WTC11 (cell line): ENCODE results near the gene DNAH9. TPM values are rescaled to one million over a fixed set of nuclear protein-coding genes. Genes with fewer than 3 reads are reported as not detected.

Experiments used
- ATAC-seq: fragments of 200-7000 bp; cut with Tn5 transposase; 2 replicates; pipeline ENCODE4 v1.10.0; 2021; ENCODE audit warnings: mild to moderate bottlenecking, moderate library complexity
- CTCF ChIA-PET: fragments of 300-600 bp; sonication (Branson Sonifier 250); formaldehyde crosslinking; loops from one replicate; lab custom pipeline; 2021; ENCODE audit warnings: antibody characterized with exemption; lab: Charles Lee
- POLR2A ChIA-PET: fragments of 350-600 bp; sonication (Branson Sonifier 250); formaldehyde crosslinking; loops from one replicate; lab custom pipeline; 2021; ENCODE audit warnings: antibody characterized with exemption; lab: Charles Lee
- DNase-seq: peaks from one replicate; pipeline ENCODE4 v3.0.0; 2021; ENCODE audit warnings: low spot score
- H3K27ac Mint-ChIP-seq: 2 replicates; pipeline ENCODE4 v1.8.0; 2021; ENCODE audit warnings: mixed read lengths
- H3K27me3 Mint-ChIP-seq: 2 replicates; pipeline ENCODE4 v1.8.0; 2021; ENCODE audit warnings: low read depth, mild to moderate bottlenecking, moderate library complexity, mixed read lengths
- H3K36me3 Mint-ChIP-seq: 2 replicates; pipeline ENCODE4 v1.8.0; 2021; ENCODE audit warnings: mixed read lengths
- H3K4me1 Mint-ChIP-seq: 2 replicates; pipeline ENCODE4 v1.8.0; 2022; ENCODE audit warnings: mixed read lengths
- H3K4me3 Mint-ChIP-seq: 2 replicates; pipeline ENCODE4 v1.8.0; 2021; ENCODE audit warnings: mild to moderate bottlenecking, moderate library complexity, mixed read lengths
- H3K9me3 Mint-ChIP-seq: 2 replicates; pipeline ENCODE4 v1.8.0; 2021; ENCODE audit warnings: mixed read lengths
- CBFB ChIP-seq: sonication (generic); formaldehyde crosslinking; IDR thresholded peaks from 2 replicates; pipeline ENCODE4 v1.8.1; 2022; ENCODE audit warnings: mild to moderate bottlenecking, low read depth, missing genetic modification reagents
- CREM ChIP-seq: sonication (generic); formaldehyde crosslinking; IDR thresholded peaks from 2 replicates; pipeline ENCODE4 v1.8.1; 2022; ENCODE audit warnings: mild to moderate bottlenecking, missing genetic modification reagents, moderate library complexity
- EMX1 ChIP-seq: fragments of 250-450 bp; sonication (Bioruptor Pico); IDR thresholded peaks from 2 replicates; pipeline ENCODE4 v1.8.0; 2021; ENCODE audit warnings: mild to moderate bottlenecking
- ETV6 ChIP-seq: sonication (generic); formaldehyde crosslinking; IDR thresholded peaks from 2 replicates; pipeline ENCODE4 v1.8.1; 2022; ENCODE audit warnings: mild to moderate bottlenecking, missing genetic modification reagents
- FOXP1 ChIP-seq: sonication (generic); formaldehyde crosslinking; IDR thresholded peaks from 2 replicates; pipeline ENCODE4 v1.8.0; 2022; ENCODE audit warnings: missing genetic modification reagents, mild to moderate bottlenecking, moderate library complexity, borderline replicate concordance
- HMGA2 ChIP-seq: fragments of 250-450 bp; sonication (Bioruptor Pico); IDR thresholded peaks from 2 replicates; pipeline ENCODE4 v1.4.0; 2021; ENCODE audit warnings: mild to moderate bottlenecking, moderate library complexity
- KAT7 ChIP-seq: sonication (generic); formaldehyde crosslinking; IDR thresholded peaks from 2 replicates; pipeline ENCODE4 v1.8.1; 2023; ENCODE audit warnings: missing genetic modification reagents, mild to moderate bottlenecking, borderline replicate concordance
- TP53 ChIP-seq: sonication (generic); formaldehyde crosslinking; IDR thresholded peaks from 2 replicates; pipeline ENCODE4 v1.8.1; 2023; ENCODE audit warnings: mild to moderate bottlenecking, missing genetic modification reagents
- ZNF121 ChIP-seq: sonication (generic); formaldehyde crosslinking; IDR thresholded peaks from 2 replicates; pipeline ENCODE4 v1.8.0; 2023; ENCODE audit warnings: missing genetic modification reagents
- ZNF138 ChIP-seq: sonication (generic); formaldehyde crosslinking; conservative IDR thresholded peaks from 2 replicates; pipeline ENCODE4 v1.8.1; 2022; ENCODE audit warnings: mild to moderate bottlenecking, moderate library complexity, missing genetic modification reagents
- ZNF219 ChIP-seq: sonication (generic); formaldehyde crosslinking; IDR thresholded peaks from 2 replicates; pipeline ENCODE4 v1.8.0; 2023; ENCODE audit warnings: missing genetic modification reagents, mild to moderate bottlenecking, borderline replicate concordance
- total RNA-seq: library from RNA; stranded (reverse); gene quantifications from 3 replicates; pipeline ENCODE4 v1.2.3, GENCODE V29; 2021
- TF ChIP-seq, protein P1 (sequence below): sonication (generic); formaldehyde crosslinking; IDR thresholded peaks from 2 replicates; pipeline ENCODE4 v1.8.0; 2022; ENCODE audit warnings: mild to moderate bottlenecking, missing genetic modification reagents
- TF ChIP-seq, protein P2 (sequence below): sonication (generic); formaldehyde crosslinking; IDR thresholded peaks from 2 replicates; pipeline ENCODE4 v1.8.1; 2022; ENCODE audit warnings: mild to moderate bottlenecking, moderate library complexity, missing genetic modification reagents
- TF ChIP-seq, protein P3 (sequence below): sonication (generic); formaldehyde crosslinking; IDR thresholded peaks from 2 replicates; pipeline ENCODE4 v1.8.1; 2023; ENCODE audit warnings: mild to moderate bottlenecking, missing genetic modification reagents
- TF ChIP-seq, protein P4 (sequence below): fragments of 250-450 bp; sonication (Bioruptor Pico); conservative IDR thresholded peaks from 2 replicates; pipeline ENCODE4 v1.9.0; 2021; ENCODE audit warnings: mild to moderate bottlenecking
- TF ChIP-seq, protein P5 (sequence below): sonication (generic); formaldehyde crosslinking; IDR thresholded peaks from 2 replicates; pipeline ENCODE4 v1.8.1; 2023; ENCODE audit warnings: mild to moderate bottlenecking, missing genetic modification reagents, moderate library complexity
- TF ChIP-seq, protein P6 (sequence below): sonication (generic); formaldehyde crosslinking; IDR thresholded peaks from 2 replicates; pipeline ENCODE4 v1.8.1; 2022; ENCODE audit warnings: missing genetic modification reagents, borderline replicate concordance

DNAH9 gene
- total RNA-seq, 1 experiment from 2014 or later, result 0.31 TPM

DNA sequence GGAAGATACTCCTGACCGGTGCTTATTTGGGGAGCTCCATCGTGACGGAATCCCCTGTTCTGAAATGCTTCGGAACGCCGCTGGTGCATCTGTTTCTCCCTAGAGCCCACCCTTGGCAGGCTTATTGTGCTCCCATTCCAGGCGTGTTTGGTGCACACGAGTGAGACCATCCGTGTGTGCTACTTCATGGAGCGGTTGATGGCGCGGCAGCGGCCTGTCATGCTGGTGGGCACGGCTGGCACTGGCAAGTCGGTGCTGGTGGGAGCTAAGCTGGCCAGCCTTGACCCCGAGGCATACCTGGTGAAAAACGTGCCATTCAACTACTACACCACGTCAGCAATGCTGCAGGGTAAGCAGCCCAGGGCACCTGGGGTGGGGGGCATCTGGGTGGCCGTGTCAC lies 170.7 kb downstream of the DNAH9 start:
- Mint-ChIP-seq H3K4me3 (no peak overlapping the region), H3K27ac (no peak overlapping the region)
- ATAC-seq, result no peak
- TF ChIP-seq ZNF219, result no peak
- TF ChIP-seq, protein P1, sequence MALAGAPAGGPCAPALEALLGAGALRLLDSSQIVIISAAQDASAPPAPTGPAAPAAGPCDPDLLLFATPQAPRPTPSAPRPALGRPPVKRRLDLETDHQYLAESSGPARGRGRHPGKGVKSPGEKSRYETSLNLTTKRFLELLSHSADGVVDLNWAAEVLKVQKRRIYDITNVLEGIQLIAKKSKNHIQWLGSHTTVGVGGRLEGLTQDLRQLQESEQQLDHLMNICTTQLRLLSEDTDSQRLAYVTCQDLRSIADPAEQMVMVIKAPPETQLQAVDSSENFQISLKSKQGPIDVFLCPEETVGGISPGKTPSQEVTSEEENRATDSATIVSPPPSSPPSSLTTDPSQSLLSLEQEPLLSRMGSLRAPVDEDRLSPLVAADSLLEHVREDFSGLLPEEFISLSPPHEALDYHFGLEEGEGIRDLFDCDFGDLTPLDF (CRISPR knock-in tag), result no peak
- TF ChIP-seq ETV6, result no peak
- TF ChIP-seq, protein P2, sequence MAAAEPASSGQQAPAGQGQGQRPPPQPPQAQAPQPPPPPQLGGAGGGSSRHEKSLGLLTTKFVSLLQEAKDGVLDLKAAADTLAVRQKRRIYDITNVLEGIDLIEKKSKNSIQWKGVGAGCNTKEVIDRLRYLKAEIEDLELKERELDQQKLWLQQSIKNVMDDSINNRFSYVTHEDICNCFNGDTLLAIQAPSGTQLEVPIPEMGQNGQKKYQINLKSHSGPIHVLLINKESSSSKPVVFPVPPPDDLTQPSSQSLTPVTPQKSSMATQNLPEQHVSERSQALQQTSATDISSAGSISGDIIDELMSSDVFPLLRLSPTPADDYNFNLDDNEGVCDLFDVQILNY, result no peak
- TF ChIP-seq, protein P3, sequence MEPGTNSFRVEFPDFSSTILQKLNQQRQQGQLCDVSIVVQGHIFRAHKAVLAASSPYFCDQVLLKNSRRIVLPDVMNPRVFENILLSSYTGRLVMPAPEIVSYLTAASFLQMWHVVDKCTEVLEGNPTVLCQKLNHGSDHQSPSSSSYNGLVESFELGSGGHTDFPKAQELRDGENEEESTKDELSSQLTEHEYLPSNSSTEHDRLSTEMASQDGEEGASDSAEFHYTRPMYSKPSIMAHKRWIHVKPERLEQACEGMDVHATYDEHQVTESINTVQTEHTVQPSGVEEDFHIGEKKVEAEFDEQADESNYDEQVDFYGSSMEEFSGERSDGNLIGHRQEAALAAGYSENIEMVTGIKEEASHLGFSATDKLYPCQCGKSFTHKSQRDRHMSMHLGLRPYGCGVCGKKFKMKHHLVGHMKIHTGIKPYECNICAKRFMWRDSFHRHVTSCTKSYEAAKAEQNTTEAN (CRISPR knock-in tag), result no peak
- no peak for TF ChIP-seq ZNF138 (CRISPR knock-in tag)
- no peak for TF ChIP-seq EMX1 (CRISPR knock-in tag)
- TF ChIP-seq CBFB, result no peak
- no peak for TF ChIP-seq TP53 (CRISPR knock-in tag)
- no peak for TF ChIP-seq CREM (CRISPR knock-in tag)
- TF ChIP-seq, protein P4, sequence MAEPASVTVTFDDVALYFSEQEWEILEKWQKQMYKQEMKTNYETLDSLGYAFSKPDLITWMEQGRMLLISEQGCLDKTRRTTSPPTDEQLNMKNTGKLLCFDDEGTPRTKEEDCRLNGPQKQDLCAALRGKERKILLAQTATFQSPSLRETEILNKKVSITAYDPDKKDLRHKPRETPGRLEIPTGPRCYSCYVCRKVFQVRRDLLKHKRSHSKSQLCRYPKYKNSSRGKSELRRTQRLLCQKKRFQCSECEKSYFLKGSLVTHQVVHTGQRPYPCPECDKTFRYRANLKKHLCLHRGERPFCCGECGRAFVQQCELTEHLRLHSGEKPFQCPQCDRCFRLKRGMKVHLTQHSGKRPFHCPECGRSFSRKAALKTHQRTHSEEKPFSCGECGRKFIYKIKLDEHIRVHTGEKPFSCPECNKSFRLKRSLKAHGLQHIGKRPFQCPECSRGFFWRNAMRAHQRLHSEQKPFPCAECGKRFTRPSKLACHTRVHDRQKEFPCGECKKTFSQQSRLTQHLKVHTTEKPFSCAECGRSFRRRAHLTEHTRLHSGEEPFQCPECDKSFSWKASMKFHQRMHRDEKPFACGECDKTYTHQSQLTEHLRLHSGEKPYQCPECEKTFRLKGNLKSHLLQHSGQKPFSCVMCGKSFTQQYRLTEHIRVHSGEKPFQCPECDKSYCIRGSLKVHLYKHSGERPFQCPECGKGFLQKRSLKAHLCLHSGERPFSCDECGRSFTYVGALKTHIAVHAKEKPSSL (CRISPR knock-in tag), result no peak
- TF ChIP-seq, protein P5, sequence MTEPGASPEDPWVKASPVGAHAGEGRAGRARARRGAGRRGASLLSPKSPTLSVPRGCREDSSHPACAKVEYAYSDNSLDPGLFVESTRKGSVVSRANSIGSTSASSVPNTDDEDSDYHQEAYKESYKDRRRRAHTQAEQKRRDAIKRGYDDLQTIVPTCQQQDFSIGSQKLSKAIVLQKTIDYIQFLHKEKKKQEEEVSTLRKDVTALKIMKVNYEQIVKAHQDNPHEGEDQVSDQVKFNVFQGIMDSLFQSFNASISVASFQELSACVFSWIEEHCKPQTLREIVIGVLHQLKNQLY (CRISPR knock-in tag), result no peak
- TF ChIP-seq FOXP1 (CRISPR knock-in tag), result no peak
- TF ChIP-seq, all 79 proteins: peak for 0
- Mint-ChIP-seq H3K36me3 (peaks cover 8% of the 10 kb centered on the region), H3K9me3 (peaks cover 35% of the 10 kb centered on the region), H3K4me1 (peaks cover 8% of the 10 kb centered on the region), H3K27me3 (no peaks in the 10 kb centered on the region)
- CTCF ChIA-PET, result no interaction called here
- POLR2A ChIA-PET, result no interaction called here
- DNase-seq, result no peak

DNA sequence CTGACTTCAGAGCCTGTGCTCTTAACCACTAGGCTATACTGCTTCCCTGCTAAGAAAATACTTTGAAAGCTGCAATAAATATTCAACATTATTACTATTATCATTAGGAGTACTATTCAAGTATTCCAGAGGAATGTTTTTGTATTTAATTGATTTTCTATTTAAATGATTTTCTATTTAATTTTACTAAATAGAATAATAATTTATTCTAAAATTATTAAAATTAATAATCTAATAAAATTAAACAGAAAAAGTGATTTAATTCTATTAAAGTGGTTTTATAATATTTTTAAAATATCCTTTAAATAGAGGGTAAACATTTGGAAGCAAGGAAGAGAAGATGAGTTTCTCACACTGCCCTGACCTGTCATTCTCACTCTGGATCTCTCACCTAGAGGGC lies 173.8 kb downstream of the DNAH9 start:
- Mint-ChIP-seq H3K27ac (no peak overlapping the region), H3K36me3 (peaks cover 22% of the 10 kb centered on the region; the same call in 1 of the 2 replicates), H3K4me1 (no peaks in the 10 kb centered on the region), H3K27me3 (peaks cover 5% of the 10 kb centered on the region; the same call in 1 of the 2 replicates), H3K9me3 (peaks cover 52% of the 10 kb centered on the region), H3K4me3 (no peak overlapping the region)
- no peak for DNase-seq
- no peak for TF ChIP-seq ZNF219
- TF ChIP-seq HMGA2 (CRISPR knock-in tag), result peak; percentile 92
- TF ChIP-seq, protein P6, sequence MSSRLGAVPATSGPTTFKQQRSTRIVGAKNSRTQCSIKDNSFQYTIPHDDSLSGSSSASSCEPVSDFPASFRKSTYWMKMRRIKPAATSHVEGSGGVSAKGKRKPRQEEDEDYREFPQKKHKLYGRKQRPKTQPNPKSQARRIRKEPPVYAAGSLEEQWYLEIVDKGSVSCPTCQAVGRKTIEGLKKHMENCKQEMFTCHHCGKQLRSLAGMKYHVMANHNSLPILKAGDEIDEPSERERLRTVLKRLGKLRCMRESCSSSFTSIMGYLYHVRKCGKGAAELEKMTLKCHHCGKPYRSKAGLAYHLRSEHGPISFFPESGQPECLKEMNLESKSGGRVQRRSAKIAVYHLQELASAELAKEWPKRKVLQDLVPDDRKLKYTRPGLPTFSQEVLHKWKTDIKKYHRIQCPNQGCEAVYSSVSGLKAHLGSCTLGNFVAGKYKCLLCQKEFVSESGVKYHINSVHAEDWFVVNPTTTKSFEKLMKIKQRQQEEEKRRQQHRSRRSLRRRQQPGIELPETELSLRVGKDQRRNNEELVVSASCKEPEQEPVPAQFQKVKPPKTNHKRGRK, result no peak
- no peak for TF ChIP-seq ZNF121 (CRISPR knock-in tag)
- no peak for TF ChIP-seq KAT7 (CRISPR knock-in tag)
- ChIA-PET CTCF (no interaction called here), POLR2A (no interaction called here)
- ATAC-seq, result no peak
